Endothelial cell of umbilical vein (primary cell): ENCODE data around the gene ZBTB39. TPM values are rescaled to one million over a fixed set of nuclear protein-coding genes. Genes with fewer than 3 reads are reported as not detected.

Source experiments
- BruUV-seq: library from RNA; stranded (reverse); fragments of 400-500 nt; replicated peaks from 2 replicates; lab custom pipeline; 2021; lab: Mats Ljungman, UMichigan
- CTCF ChIA-PET: fragments of 300-600, 350-600 bp; sonication (Branson Sonifier 250); formaldehyde crosslinking; loops from one replicate; lab custom pipeline; 2021; ENCODE audit warnings: antibody characterized with exemption, inconsistent platforms; lab: Charles Lee
- POLR2A ChIA-PET: fragments of 300-600, 350-600 bp; sonication (Branson Sonifier 250); formaldehyde crosslinking; loops from one replicate; lab custom pipeline; 2021; ENCODE audit warnings: antibody characterized with exemption, inconsistent platforms; lab: Charles Lee
- DNase-seq: peaks from one replicate; pipeline ENCODE4 v3.0.0-alpha.2; 2011; ENCODE audit warnings: low read depth, low spot score
- FAIRE-seq: peaks from 2 replicates; lab custom pipeline; 2011; peaks lifted over from hg19 to GRCh38; lab: Jason Lieb, UNC
- H2AFZ ChIP-seq: 2 replicates; pipeline ENCODE4 v1.6.0; 2012; ENCODE audit warnings: low read depth, low read length, control low read depth, inconsistent platforms
- H3K27ac ChIP-seq: 2 replicates; pipeline ENCODE4 v1.5.1; 2011; ENCODE audit warnings: low read depth, mild to moderate bottlenecking, control low read depth, low read length, moderate library complexity; ENCODE audit not compliant: insufficient read depth
- H3K27me3 ChIP-seq, 2 experiments: 2 replicates each; pipeline versions ENCODE4 v1.6.0 to v1.6.1; 2011; ENCODE audit warnings: low read length in 2 of 2, mixed read lengths in 1 of 2; ENCODE audit not compliant: control insufficient read depth in 2 of 2, insufficient read depth in 2 of 2
- H3K36me3 ChIP-seq, 2 experiments: 2 replicates in 1 of 2; 3 replicates in 1 of 2; pipeline ENCODE4 v1.5.1; 2011; ENCODE audit warnings: low read length in 2 of 2, mild to moderate bottlenecking in 1 of 2, moderate library complexity in 1 of 2; ENCODE audit not compliant: control insufficient read depth in 2 of 2, insufficient read depth in 2 of 2; ENCODE audit errors: extremely low read depth in 1 of 2
- H3K4me1 ChIP-seq: 3 replicates; pipeline ENCODE4 v1.5.1; 2011; ENCODE audit warnings: mild to moderate bottlenecking, low read length; ENCODE audit not compliant: control insufficient read depth, insufficient read depth; ENCODE audit errors: extremely low read depth
- H3K4me2 ChIP-seq: 2 replicates; pipeline ENCODE4 v1.6.1; 2011; ENCODE audit warnings: low read length, control low read depth, mixed read lengths; ENCODE audit not compliant: insufficient read depth
- H3K4me3 ChIP-seq, 3 experiments: fragments of 200-600 bp in 1 of 3; sonication (generic), shearing (Covaris generic) in 1 of 3; replicated peaks in 1 of 3; 2 replicates each; pipeline ENCODE4 v1.5.1; 2011 to 2016; ENCODE audit warnings: control low read depth in 3 of 3, low read length in 3 of 3, mild to moderate bottlenecking in 2 of 3, inconsistent platforms in 1 of 3, low read depth in 1 of 3, moderate library complexity in 1 of 3; ENCODE audit not compliant: insufficient read depth in 1 of 3
- H3K79me2 ChIP-seq: 2 replicates; pipeline ENCODE4 v1.6.0; 2012; ENCODE audit warnings: low read length, inconsistent platforms; ENCODE audit not compliant: control insufficient read depth, insufficient read depth
- H3K9ac ChIP-seq: replicated peaks from 2 replicates; pipeline ENCODE3; 2011; ENCODE audit warnings: low read length, control low read depth; ENCODE audit not compliant: insufficient read depth; ENCODE audit errors: extremely low read depth
- H3K9me1 ChIP-seq: replicated peaks from 3 replicates; pipeline ENCODE4 v1.6.0; 2011; ENCODE audit warnings: mild to moderate bottlenecking, low read length; ENCODE audit not compliant: control insufficient read depth, insufficient read depth; ENCODE audit errors: extremely low read depth
- H3K9me3 ChIP-seq: replicated peaks from 2 replicates; pipeline ENCODE4 v1.5.1; 2012; ENCODE audit warnings: low read length, inconsistent platforms; ENCODE audit not compliant: control insufficient read depth, insufficient read depth
- H4K20me1 ChIP-seq: replicated peaks from 2 replicates; pipeline ENCODE3; 2011; ENCODE audit warnings: mild to moderate bottlenecking, low read length; ENCODE audit not compliant: control insufficient read depth, insufficient read depth; ENCODE audit errors: extremely low read depth
- CTCF ChIP-seq, 2 donors: IDR thresholded peaks; 1 replicate in 1 of 2; 2 replicates in 1 of 2; pipeline ENCODE4 v1.5.1; 2011; ENCODE audit warnings: low read length in 2 of 2, mild to moderate bottlenecking in 2 of 2, moderate library complexity in 2 of 2, control low read depth in 1 of 2, inconsistent platforms in 1 of 2, low read depth in 1 of 2; ENCODE audit not compliant: insufficient read depth in 1 of 2; ENCODE audit errors: extremely low read depth in 1 of 2
- EZH2 ChIP-seq: IDR thresholded peaks from 2 replicates; pipeline ENCODE4 v1.6.1; 2012; ENCODE audit warnings: borderline replicate concordance, low read depth, mild to moderate bottlenecking, moderate library complexity, low read length, inconsistent platforms; ENCODE audit not compliant: severe bottlenecking
- FOS ChIP-seq: IDR thresholded peaks from 2 replicates; pipeline ENCODE4 v1.6.1; 2011; ENCODE audit warnings: mild to moderate bottlenecking, low read length, moderate library complexity, borderline replicate concordance; ENCODE audit not compliant: insufficient read depth
- GATA2 ChIP-seq: IDR thresholded peaks from 2 replicates; pipeline ENCODE4 v1.7.0; 2011; ENCODE audit warnings: low read depth, mild to moderate bottlenecking, moderate library complexity, mixed read lengths, low read length; ENCODE audit not compliant: insufficient read length, insufficient read depth
- JUN ChIP-seq: IDR thresholded peaks from 2 replicates; pipeline ENCODE4 v1.6.1; 2011; ENCODE audit warnings: borderline replicate concordance, low read depth; ENCODE audit not compliant: insufficient read length, insufficient read depth
- MYC ChIP-seq: IDR thresholded peaks from one replicate; pipeline ENCODE4 v1.6.1; 2011; ENCODE audit warnings: mild to moderate bottlenecking, low read depth, low read length
- POLR2A ChIP-seq: IDR thresholded peaks from 2 replicates; pipeline ENCODE4 v1.6.1; 2012; ENCODE audit warnings: low read depth, mild to moderate bottlenecking, control low read depth, low read length
- POLR2AphosphoS5 ChIP-seq: IDR thresholded peaks from 2 replicates; pipeline ENCODE4 v1.6.1; 2012; ENCODE audit warnings: low read depth, mild to moderate bottlenecking, control low read depth, low read length, moderate library complexity; ENCODE audit not compliant: insufficient read depth
- dilution Hi-C: fragments of 300-500 bp; cut with MboI; formaldehyde crosslinking; loops from one replicate; pipeline ENCODE4 v1.15.0; 2019; ENCODE audit warnings: low sequenced_read_pairs; ENCODE audit not compliant: extremely low pct_ligation_motif_present
- intact Hi-C: fragments of 100-400 bp; cut with micrococcal nuclease; formaldehyde crosslinking; loops from one replicate; pipeline ENCODE4 v1.10.0; 2022
- polyA plus RNA-seq, 4 experiments: library from polyadenylated mRNA; depleted of rRNA in 3 of 4; stranded (reverse) in 3 of 4; unstranded in 1 of 4; fragments of >200 nt; gene quantifications; 2 replicates each; pipeline versions ENCODE4 v1.2.1 to v1.2.3, GENCODE V29; 2011 to 2012; ENCODE audit warnings: missing spikeins in 1 of 4
- total RNA-seq: library from RNA; stranded (reverse); gene quantifications from 2 replicates; pipeline ENCODE4 v1.2.3, GENCODE V29; 2021
- TF ChIP-seq, protein P1 (sequence below): IDR thresholded peaks from 2 replicates; pipeline ENCODE4 v1.6.1; 2011; ENCODE audit not compliant: insufficient read depth, insufficient read length

ZBTB39 gene
- total and polyA plus RNA-seq, 2 donors (not counting 3 experiments of a cell fraction or from before 2014, with no cell fraction given) = 5.9 to 8.5 TPM

GRCh38 chr12:56990648-56991318, 15.6 kb downstream of the ZBTB39 start:
- ChIA-PET POLR2A (no interaction called here), CTCF (interaction anchor here (1.0 to 2.2 kb wide), 4 partner anchors 10 to 227 kb away, joined by 5 to 18 read pairs (median 8); partner anchors contain the start of gene HSD17B6)
- peak overlapping the region; percentile 16 for H3K4me2 ChIP-seq
- peak overlapping the region; percentile 15 for H3K27ac ChIP-seq
- H3K36me3 ChIP-seq = no peaks in the 10 kb centered on the region
- no peak for FAIRE-seq
- no peak for DNase-seq
- H4K20me1 ChIP-seq = no peaks in the 10 kb centered on the region
- intact Hi-C loops = no loop called here
- H3K79me2 ChIP-seq = no peaks in the 10 kb centered on the region
- no peak overlapping the region for H3K9ac ChIP-seq
- no peak overlapping the region for H2AFZ ChIP-seq
- no peaks in the 10 kb centered on the region for H3K9me3 ChIP-seq
- peaks cover 2 to 3% of the 10 kb centered on the region in 2 experiments for H3K27me3 ChIP-seq
- BruUV-seq = no TSS peak
- peaks cover 30% of the 10 kb centered on the region for H3K4me1 ChIP-seq
- TF ChIP-seq EZH2 = no peak
- no peak for TF ChIP-seq MYC
- TF ChIP-seq, protein P1, sequence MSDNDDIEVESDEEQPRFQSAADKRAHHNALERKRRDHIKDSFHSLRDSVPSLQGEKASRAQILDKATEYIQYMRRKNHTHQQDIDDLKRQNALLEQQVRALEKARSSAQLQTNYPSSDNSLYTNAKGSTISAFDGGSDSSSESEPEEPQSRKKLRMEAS = no peak
- TF ChIP-seq CTCF (IDR thresholded peaks at IDR 0.05; ENCODE audit: extremely low read depth in 1 of 2, insufficient read depth in 1 of 2, low read depth in 1 of 2, low read length in 2 of 2) = no peak
- no peak for TF ChIP-seq POLR2A
- no peak for TF ChIP-seq GATA2
- TF ChIP-seq JUN = no peak
- TF ChIP-seq FOS = no peak
- no peak for TF ChIP-seq POLR2AphosphoS5
- no peak overlapping the region for H3K4me3 ChIP-seq
- H3K9me1 ChIP-seq = no peaks in the 10 kb centered on the region
- dilution Hi-C loops = no loop called here
